SK-N-MC (cell line): ENCODE results near the gene PCCA.

Experiments used
- EZH2 ChIP-seq: fragments of 200-600 bp; sonication (generic); IDR thresholded peaks from one replicate; pipeline ENCODE4 v1.6.1; 2017; ENCODE audit warnings: antibody characterized with exemption
- FOXP2 ChIP-seq: optimal IDR thresholded peaks from 2 replicates; pipeline ENCODE3; 2011; ENCODE audit warnings: mild to moderate bottlenecking, moderate library complexity; ENCODE audit not compliant: insufficient read depth; ENCODE audit errors: extremely low read length, control extremely low read depth
- POLR2AphosphoS5 ChIP-seq: IDR thresholded peaks from 2 replicates; pipeline ENCODE4 v1.6.1; 2012; ENCODE audit warnings: mild to moderate bottlenecking, low read depth, low read length, borderline replicate concordance

- TF ChIP-seq POLR2AphosphoS5 (no peak), EZH2 (no peak), FOXP2 (no peak)
Observed at GRCh38 chr13:100458673-100459072, 369.8 kb downstream of the PCCA start.
